Endometrium (tissue), 2 donors: Measurements from ENCODE around the gene SIVA1.
"Not testable (repeated sequence)": the region's sequence is repeated elsewhere in the genome, so short reads cannot be mapped to it uniquely, and the experiment has no call there.

ENCODE experiments used
- FAIRE-seq: peaks from 2 replicates; lab custom pipeline; 2012; peaks lifted over from hg19 to GRCh38; lab: Jason Lieb, UNC
- donor health status: control.
- donor health status: control.

The SIVA1 gene

DNA sequence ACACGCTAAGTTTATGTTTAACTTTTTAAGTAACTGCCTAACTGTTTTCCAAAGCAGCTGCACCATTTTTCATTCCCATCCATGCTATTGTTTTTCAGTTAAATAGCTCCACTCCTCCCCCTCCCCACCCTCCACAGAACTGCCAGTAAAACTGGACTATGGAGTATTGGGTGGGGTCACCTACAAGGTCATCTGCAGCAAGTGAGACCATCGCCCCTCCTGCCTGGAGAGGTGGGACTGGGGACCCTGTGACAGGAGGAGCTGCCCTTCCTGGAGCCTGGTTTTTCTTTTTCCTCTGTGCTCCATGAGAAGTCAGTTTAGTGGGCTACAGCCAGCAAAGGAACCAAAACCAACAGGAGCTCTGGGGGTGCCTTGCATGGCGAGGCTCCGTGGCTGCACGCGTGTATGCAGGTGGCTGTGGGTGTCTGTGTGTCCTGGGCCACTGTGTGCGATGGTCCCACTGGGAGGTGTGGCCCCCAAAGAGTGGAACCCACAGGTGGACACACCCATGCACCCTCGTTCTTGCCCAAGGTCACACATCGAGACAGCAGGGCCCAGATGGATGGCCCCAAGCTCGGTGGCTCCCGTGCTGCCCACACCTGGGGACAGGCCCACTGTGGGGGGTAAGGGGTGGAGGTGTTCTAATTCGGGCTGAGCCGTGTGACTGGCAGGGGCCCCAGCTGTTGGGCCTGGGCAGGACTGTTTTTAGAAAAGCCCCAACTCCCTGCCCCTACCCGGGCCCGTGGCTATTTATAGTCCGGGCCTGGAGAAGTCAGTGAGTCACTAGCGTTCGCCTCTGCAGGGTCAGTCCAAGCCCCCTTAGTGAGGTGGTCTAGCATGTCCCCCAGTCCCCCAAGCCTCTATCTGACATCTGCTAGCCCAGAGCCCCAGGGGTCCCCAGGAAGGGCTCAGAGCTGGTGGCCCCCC is 31.2 kb upstream of the SIVA1 start:
- no peak for FAIRE-seq

DNA sequence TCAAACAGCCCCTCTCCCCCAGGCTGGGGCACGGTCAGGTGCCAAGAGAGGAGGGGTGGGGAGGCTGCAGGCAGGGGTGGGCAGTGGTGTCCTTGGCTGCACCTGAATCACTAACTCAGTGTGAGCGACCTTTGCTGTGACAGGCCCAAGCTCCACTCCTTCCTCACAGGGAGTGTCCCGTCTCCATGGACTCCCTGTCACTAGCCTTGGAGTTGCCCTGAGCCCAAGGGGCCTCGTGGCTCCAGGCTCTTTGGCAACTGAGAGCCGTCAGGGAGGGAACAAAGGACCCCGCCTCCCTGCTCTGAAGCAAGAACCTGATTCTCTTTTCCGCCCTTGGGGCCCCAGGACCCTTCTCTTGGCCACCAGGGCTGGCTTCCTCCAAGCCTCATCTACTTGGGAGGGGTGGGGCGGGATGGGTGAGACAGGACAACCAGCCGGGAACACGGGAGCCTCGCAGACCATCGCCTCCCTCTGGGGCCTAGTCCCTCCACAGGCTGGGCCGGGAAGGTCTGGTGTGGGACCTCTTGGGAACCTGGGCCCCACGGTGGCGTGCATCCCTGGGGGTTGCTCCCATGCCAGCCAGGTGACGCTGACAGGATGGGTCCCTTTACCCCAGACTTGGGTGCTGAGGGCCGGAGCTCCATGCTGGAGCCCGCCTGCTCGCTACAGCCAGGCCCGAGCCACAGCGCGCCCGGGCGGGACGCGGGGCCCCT is 29.9 kb upstream of the SIVA1 start:
- FAIRE-seq = no peak

DNA sequence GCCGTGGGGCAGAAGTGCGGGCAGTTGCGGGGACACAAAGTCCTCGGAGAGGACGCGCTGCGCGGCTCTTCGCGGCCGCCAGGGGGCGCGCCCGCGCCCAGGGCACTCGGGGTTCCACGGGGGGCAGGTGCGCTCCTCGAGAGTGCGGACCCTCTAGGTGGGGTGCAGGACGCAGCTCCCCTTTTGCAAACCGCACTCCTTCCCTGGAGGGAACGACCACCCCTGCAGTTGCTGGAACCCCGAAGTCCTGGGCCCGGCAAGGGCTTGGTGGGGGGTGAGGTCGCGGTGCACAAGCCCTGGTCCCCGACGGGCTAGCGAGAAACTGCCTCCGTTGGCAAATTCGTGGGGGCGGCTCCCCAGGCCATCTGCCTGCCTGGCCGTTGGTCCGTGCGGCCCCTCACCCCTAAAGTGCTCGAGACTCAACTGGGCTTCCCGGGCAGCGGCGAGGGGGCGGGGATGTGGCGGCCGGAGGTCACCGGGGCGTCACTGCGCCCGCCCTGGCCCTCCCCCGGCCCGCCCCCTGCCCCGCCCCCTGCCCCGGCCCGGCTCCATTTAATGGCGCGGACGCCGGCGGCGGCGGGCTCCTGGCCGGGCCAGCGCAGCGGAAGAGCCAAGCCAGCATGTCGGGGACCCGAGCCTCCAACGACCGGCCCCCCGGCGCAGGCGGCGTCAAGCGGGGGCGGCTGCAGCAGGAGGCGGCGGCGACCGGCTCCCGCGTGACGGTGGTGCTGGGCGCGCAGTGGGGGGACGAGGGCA is 29.1 kb upstream of the SIVA1 start, which contains the start of gene ADSS1:
Gene ADSS1, plus strand, starts transcription at position 579 of the 756 bp plus-strand sequence. Its CDS starts 42 bp downstream, at position 621.
- no peak for FAIRE-seq

DNA sequence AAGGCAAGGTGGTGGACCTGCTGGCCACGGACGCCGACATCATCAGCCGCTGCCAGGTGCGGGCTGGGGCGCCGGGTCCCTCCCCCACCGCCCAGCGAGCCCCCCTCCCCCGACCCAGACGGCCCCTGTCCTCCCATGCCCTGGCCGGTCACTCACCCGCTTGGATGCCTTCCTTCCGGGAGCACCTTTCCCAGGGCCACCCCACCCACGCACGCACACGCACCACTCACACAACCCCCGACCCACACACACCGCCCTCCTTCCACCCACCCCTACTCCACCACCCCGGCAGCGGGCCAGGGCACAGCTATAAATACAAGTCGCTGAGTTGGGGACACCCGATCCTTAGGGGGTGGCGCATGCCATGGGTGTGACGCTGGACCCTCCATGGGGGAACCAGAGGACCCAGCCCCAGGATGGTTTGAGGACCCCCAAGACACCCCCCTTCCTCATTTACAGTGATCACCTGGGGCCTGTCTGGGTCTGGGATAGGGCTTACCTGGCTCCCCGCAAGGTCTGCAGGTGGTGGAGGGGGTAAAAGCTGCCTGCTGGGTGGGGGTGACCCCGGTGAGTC is 28.5 kb upstream of the SIVA1 start:
- no peak for FAIRE-seq

DNA sequence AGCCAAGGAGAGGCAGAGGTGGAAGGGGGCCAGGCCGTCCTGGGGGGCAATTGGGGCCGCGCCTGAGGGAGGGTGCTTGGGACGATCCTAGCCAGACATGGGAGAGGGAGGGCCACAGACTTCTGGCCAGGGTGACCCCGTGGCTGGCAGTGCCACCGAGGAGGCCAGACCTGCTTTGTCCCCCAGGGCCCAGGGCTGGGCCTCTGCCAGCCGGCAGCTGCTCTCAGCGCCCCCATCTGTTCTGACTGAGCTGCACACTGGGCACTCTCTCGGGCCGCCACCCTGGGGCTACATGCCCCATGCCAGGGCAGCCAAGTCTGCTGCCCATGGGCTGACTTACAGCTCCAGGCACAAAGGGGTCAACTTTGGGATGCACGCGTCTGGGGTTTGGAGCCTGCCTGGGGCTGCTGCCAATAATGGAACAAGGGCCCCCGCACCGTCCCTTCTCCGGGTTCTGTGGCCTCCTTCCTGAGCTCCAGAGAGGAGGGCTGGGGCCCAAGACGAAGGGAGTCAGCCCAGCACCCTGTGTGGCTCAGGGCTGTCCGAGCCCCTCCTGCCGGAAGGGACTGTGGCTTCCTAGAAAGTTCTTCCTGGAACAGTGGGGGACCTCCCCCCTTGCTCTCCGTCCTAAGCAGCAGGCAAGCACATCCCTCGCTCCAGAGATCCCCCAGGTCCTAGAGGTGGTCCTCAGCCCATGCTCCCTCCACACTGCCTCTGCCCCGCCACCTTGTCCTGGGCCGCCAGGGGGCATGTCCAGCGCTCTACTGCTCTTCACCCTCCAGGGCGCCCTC is 27.8 kb upstream of the SIVA1 start:
- FAIRE-seq = no peak

DNA sequence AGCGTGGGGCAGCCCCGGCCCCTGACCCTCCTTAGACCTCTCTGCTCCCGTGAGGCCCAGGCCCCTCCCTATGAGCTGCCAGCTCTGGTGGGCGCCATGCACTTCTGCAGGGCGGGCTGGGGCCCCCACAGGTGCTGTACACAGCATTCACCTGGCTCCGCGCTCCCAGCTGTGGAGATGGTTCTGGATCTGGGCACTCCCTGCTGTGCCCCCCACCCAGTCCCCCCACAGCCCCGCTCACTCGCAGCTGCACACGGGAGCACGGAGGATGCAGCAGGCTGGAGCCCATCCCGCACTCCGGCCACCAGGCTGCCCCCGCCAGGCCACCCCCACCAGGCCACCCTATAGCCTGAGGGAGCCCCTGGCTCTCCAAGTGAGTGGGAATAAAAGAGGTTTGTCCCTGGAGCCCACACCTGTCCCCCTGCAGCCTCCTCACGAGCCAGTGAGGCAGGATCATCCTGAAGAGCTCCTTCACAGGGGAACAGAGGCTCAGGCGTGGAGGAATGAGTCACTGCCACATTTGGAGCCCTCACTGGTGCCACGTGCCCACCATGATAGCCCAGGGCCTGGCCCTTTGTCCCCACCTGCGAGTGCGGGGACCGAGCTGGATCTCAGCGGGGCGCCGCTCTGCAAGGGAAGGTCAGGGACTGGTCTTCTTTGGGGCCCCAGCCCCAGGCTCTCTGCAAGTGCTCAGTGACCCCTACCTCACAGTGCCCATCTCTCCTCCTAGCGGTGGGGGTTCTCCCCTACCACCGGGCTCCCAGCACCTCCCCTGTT is 27.0 kb upstream of the SIVA1 start:
- FAIRE-seq = no peak

DNA sequence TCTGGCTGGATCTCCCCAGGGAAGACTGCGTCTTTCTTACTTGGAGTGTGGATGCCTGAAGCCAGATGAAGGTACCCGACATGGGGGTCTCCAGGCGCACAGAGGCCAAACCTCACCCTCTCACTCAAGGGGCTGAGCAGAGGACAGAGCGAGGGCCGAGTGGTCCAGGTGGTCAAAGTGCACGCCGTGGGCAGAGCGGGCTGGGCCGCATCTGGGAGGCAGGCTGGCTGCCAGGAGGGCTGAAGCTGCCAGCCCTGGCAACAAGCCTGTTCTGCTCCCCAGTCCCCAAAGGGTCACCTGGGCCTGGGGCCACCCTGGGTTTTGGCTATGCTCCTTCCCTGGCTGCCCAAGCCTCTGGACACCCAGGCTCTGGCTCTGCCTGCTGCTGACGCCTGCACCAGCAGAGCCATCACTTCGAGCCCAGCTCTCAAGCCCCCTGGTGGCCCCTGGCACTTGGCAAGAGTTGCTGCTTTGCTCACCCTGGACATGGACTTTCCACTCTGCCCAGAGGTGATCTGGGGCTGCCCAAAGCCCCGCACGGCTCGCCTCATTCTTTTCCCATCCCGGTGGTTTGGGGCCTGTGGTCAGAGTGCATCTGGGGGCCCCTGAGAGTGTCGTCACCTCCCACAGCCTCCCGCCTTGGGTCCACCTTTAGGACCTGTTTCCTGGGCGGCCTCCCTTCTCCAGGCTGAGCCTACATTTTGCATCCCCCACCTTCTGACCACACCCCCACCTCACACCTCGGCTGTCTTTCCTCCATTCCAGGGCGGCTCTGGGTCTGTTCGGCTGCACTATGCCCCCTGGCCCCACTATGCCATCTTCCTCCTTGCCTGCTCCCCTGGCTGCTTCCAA is 26.1 kb upstream of the SIVA1 start:
- no peak for FAIRE-seq

DNA sequence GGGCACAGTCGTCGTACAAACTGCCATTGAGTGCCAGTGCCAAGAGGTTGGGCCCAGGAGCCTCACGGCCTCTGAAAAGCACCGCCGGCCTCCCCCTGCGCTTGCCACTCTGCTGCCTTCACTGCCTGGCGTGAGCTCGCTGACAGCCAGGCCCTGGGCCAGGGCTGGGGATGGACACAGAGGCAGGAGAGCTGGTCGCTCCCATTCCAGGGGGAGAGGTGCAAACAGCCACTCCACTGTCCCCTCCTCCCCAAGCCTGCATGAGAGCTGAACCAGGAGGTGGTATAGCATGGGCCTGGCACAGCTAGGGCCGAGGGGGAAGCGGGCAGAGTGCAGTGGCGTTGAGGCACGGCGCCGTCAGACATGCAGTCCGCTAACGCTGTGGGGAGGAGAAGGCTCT is 24.3 kb upstream of the SIVA1 start:
- FAIRE-seq = no peak

DNA sequence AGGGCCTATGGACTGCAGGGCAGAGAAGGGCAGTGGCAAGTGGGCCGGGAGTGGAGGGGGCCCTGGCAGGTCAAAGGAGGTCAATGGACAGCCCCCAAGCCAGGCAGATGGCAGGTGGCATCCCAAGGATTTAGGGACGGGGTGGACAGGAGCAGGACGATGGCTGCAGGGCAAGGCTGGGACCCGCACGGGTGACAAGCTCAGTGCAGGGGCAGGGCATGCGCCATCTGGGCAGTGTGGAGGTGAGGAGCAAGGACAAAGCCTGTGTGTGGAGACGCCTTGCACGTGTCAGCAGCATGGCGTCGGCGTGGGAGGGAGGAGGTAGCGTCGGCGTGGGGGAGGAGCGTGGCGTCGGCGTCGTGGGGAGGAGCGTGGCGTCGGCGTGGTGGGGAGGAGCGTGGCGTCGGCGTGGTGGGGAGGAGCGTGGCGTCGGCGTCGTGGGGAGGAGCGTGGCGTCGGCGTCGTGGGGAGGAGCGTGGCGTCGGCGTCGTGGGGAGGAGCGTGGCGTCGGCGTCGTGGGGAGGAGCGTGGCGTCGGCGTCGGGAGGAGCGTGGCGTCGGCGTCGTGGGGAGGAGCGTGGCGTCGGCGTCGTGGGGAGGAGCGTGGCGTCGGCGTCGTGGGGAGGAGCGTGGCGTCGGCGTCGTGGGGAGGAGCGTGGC is 23.6 kb upstream of the SIVA1 start:
- not testable (repeated sequence) for FAIRE-seq

DNA sequence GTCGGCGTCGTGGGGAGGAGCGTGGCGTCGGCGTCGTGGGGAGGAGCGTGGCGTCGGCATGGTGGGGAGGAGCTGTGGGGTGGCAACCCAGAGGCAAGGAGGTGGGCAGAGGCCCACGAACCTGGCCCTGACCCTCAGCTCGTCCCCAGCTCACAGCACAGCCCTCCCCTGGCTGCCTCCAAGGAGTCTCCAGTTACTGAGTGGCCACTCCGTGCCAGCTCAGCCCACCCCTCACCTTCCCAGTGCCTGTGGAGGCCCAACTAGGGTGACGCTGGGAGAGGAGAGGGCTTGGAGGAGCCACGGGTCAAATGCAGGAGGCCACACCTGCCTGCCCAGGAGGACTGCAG is 23.1 kb upstream of the SIVA1 start:
- no peak for FAIRE-seq

DNA sequence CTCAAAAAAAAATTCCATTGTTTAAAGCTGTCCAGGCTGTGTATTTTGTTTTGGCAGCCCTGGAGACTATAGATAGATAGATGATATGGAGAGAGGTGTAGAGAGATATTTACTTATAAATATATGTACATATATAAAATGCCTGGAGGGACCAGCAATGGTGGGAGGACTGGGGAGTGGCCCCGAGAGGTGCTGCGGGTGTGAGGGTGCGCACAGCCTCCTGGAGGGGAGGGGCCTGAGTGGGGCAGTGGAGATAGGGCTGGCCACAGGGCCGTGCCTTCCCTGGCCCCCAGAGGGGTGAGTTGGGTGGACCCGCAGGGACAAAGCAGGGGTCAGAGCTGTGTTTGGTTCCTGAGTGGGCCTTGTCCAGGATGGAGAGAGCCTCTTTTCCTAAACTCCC is 22.5 kb upstream of the SIVA1 start:
- no peak for FAIRE-seq

DNA sequence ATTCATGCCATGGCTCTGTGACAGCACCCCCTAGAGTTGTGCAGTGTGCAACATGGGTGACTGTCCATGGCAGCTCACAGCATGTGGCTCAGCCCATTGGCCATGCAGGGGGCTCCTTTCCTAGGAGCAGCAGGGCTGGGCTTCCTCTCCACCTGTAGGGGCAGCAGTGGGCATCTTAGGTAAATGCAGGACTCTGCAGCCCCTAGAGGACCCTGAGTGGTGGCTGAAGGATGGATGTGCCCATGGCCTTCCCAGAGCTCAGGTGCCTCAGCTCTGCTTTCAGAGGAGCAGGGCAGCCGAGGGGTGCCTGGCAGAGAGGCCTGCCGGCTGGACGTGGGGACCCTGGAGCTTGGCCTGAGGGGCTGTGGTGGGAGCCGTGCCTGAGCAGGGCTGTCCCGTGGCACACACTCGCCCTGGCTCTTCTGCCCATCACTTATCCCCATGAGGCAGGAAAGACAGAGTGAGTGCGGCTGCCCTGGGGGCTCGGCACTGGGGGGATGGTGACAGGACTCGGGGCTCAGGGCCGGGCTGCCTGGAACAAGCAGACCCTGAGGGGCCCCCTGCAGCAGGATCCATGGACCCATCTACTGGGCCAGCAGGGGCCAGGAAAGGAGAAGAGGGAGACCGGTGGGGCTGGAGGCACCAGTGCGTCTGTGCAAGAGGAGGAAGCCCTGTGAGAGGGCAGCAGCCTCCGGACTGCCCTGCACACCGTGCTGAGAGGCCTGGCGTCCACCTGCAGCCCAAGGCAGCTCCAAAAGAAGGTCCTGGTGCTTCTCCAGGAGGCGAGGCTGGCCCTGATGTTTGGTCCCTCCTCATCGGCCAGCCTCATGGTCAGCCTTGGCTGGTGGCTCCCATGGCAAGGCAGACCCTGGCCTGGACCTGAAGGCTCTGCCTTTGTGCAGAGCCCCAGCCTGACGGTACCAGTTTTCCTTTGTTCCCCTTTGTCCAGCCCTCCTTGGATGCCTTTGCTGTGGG is 21.3 kb upstream of the SIVA1 start:
- FAIRE-seq = no peak

DNA sequence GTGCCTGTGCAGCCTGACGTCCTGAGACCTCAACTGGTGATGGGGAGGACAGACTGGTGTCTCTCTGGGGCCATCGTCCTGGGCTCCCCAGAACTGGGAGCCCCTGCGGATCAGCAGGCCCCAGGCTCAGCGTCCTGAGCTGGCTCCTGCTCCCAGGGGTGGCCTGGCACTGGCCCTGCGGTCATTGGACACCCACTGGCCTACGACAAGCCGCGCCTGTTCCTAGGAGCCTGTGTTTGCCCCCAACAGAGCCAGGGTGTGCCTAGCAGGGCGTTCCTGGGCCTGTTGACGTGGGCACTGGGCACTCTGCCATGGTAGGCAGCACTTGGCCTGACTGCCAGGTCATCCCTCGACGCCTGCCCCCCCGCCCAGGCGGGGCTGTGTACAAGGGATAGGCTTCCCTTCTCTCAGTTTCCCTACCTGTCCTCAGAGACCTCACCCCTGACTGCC is 20.6 kb upstream of the SIVA1 start:
- FAIRE-seq = no peak

DNA sequence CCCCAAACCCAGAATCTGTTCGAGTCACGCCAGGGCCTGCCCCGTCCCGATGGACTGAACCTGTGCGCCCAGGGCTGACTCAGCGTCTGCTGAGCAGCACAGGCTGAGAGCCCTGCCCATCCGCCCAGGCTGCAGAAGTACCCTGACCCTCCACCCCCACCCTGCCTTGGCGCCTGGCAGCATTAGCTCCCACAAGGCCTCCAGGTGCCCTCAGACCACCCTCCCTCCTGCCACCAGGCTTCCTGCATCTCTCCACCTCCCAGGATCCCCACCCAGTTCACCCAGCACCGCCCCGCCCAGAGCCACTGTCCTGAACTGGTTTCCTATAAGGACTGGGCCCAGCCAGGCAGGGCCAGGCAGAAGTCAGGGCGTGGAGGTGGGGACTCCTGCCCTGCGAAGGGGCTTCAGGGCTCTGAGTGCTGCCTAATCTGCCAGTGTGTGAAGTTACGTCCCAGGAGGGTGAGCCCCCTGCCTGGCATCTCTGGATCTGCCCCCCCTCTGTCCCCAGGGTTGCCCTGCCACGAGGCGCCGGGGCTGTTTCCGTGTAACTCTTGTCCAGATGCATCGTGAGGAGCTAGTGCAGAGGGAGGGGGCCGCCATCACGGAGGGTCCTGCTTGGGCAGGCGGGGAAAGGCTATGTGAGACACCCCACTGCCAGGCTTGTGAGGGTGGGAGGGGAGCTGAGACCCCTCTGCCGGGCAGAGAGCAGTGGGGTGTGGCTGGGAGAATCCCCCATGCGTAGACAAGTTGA is 19.8 kb upstream of the SIVA1 start:
- no peak for FAIRE-seq

DNA sequence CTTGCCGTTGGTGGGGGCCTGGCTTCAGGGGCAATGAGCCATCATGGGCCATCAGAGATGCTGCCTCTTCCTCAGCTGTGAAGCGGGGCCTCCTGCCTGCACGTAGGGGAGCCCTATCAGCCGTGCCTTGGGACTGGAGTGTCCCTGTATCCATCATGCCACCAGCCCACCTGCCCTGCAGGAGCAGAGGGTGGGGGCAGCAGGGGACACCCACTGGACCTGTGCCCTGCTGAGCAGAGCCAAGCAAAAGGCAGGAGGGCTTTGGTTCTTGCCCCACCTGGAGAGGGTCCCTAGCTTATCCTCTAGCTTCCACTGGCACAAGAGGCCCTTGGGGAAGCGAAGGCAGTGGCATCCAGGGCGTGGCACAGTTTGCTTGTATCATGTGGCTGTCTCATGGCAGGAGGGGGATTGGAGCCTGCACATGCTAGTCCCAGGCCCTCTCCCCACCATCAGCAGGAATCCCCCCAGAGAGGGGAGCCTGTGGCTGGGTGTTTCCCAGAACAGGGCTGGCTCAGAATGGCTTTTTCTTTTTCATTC is 18.8 kb upstream of the SIVA1 start:
- FAIRE-seq = no peak

DNA sequence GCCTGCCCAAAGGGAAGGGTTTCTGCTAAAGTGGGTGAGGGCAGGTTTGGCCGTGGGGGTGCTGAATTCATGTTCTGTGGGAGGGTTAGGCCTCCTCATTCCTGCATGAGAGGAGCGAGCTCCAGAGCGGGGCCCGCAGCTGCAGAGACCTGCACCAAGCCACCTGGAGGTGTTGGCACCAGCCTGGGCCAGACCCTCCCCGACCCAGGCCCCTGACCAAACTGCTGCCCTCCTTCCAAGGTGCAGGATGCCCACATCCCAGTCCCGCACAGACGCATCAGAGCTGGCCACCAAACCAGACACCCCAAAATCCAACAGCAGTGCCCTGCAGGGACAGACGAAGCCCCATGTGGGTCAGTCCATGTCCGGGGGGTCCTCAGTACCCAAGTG is 18.4 kb upstream of the SIVA1 start:
- FAIRE-seq = no peak
